Lung (tissue), 12 donors: Measurements from ENCODE around the gene PGS1. TPM values are rescaled to one million over a fixed set of nuclear protein-coding genes. Genes with fewer than 3 reads are reported as not detected.
A peak's percentile ranks its signal among the peaks of the same experiment; 100 is the strongest.

Experiments
- ATAC-seq: fragments of 200-7000 bp; cut with Tn5 transposase; one replicate; pipeline ENCODE4 v1.9.1; 2020; ENCODE audit warnings: moderate number of reproducible peaks; ENCODE audit not compliant: insufficient read depth, low FRiP score
- DNase-seq, 3 donors: peaks; one replicate each; pipeline ENCODE4 v3.0.0-alpha.2; 2013 to 2017
- H3K27ac ChIP-seq, 2 donors: one replicate each; pipeline ENCODE4 v1.5.1; 2013; ENCODE audit warnings: mild to moderate bottlenecking in 2 of 2, moderate library complexity in 2 of 2, control low read depth in 1 of 2, inconsistent platforms in 1 of 2, low read depth in 1 of 2, low read length in 1 of 2
- H3K27me3 ChIP-seq, 3 donors: one replicate each; pipeline ENCODE4 v1.5.1; 2013; ENCODE audit warnings: low read length in 2 of 3; ENCODE audit not compliant: control insufficient read depth in 3 of 3, insufficient read depth in 3 of 3
- H3K36me3 ChIP-seq, 4 donors: one replicate each; pipeline ENCODE4 v1.5.1; 2013; ENCODE audit warnings: low read length in 4 of 4, mild to moderate bottlenecking in 1 of 4, moderate library complexity in 1 of 4; ENCODE audit not compliant: control insufficient read depth in 4 of 4, insufficient read depth in 4 of 4
- H3K4me1 ChIP-seq, 5 donors: one replicate each; pipeline ENCODE4 v1.5.1; 2013; ENCODE audit warnings: low read length in 5 of 5, mild to moderate bottlenecking in 2 of 5, moderate library complexity in 1 of 5; ENCODE audit not compliant: control insufficient read depth in 5 of 5, insufficient read depth in 5 of 5
- H3K4me3 ChIP-seq: one replicate; pipeline ENCODE4 v1.5.1; 2013; ENCODE audit warnings: mild to moderate bottlenecking, control low read depth, moderate library complexity
- H3K9ac ChIP-seq, 2 donors: one replicate each; pipeline ENCODE4 v1.5.1; 2013; ENCODE audit warnings: low read length in 2 of 2, control low read depth in 1 of 2; ENCODE audit not compliant: insufficient read depth in 1 of 2
- H3K9me3 ChIP-seq, 4 donors: one replicate each; pipeline ENCODE4 v1.5.1; 2013; ENCODE audit warnings: low read length in 3 of 4, mild to moderate bottlenecking in 1 of 4, moderate library complexity in 1 of 4; ENCODE audit not compliant: control insufficient read depth in 4 of 4, insufficient read depth in 3 of 4
- WGBS, 2 donors: extraction: QIAGEN DNeasy Blood & Tissue Kit; methylation state at CpG; one replicate each; pipeline ENCODE4 v1.1.7; 2013; 5-methylcytosine and 5-hydroxymethylcytosine counted together
- polyA plus RNA-seq, 2 donors: library from polyadenylated mRNA; stranded (reverse); fragments of 200-250 nt; gene quantifications; one replicate each; pipeline ENCODE4 v1.2.1, GENCODE V29; 2013
- total RNA-seq, 2 donors: library from RNA; depleted of rRNA in 1 of 2; stranded (reverse); fragments of >200 nt in 1 of 2; gene quantifications; one replicate each; pipeline ENCODE4 v1.2.1, GENCODE V29; 2014 to 2021
- TF ChIP-seq, protein P1 (sequence below): IDR thresholded peaks from 2 replicates; pipeline ENCODE4 v1.5.1; 2012; ENCODE audit warnings: mild to moderate bottlenecking; ENCODE audit errors: control extremely low read depth, extremely low read depth
- donor health status: control.
- donor health status: control.
- donor health status: Bipolar disorder and iron deficiency.
- donor health status: healthy.
- donor health status: DM: yes; HTN: yes; CAD: no.

PGS1 gene
- total and polyA plus RNA-seq, 4 donors = 44.9 to 104 (median 94.3) TPM

DNA sequence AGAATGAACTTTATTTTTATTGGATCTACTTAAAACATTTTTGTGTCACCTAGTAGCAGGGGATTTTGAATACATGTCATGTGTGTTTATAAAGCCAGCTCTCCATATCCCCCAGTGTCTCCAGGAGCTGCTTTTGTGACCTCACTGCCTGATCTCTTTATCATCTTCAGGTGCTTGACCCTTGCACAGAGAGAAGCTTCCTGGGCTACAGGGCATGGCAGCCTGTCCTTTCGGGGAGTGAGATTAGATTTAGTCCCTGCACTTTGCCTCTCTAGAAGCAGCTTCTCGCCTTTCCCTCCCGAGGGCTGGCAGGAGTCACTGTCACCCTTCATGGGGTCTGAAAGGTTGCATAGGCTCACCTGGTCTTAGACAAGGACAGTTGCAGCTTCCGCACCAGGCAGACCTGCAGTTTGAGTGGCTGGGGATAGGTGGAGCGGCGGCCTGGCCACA lies 42.7 kb downstream of the PGS1 start:
- no peak overlapping the region for H3K9ac ChIP-seq
- WGBS, 2 donors = 91 to 92% methylated on average over 6 of the region's 6 CpGs
- H3K4me3 ChIP-seq = no peak overlapping the region
- peaks cover 0 to 46% (median 10%) of the 10 kb centered on the region in 4 donors for H3K36me3 ChIP-seq
- H3K4me1 ChIP-seq = peaks cover 0 to 31% (median 14%) of the 10 kb centered on the region in 5 donors
- no peaks in the 10 kb centered on the region for H3K27me3 ChIP-seq
- DNase-seq (no peak), ATAC-seq (no peak)
- no peaks in the 10 kb centered on the region for H3K9me3 ChIP-seq
- TF ChIP-seq, protein P1, sequence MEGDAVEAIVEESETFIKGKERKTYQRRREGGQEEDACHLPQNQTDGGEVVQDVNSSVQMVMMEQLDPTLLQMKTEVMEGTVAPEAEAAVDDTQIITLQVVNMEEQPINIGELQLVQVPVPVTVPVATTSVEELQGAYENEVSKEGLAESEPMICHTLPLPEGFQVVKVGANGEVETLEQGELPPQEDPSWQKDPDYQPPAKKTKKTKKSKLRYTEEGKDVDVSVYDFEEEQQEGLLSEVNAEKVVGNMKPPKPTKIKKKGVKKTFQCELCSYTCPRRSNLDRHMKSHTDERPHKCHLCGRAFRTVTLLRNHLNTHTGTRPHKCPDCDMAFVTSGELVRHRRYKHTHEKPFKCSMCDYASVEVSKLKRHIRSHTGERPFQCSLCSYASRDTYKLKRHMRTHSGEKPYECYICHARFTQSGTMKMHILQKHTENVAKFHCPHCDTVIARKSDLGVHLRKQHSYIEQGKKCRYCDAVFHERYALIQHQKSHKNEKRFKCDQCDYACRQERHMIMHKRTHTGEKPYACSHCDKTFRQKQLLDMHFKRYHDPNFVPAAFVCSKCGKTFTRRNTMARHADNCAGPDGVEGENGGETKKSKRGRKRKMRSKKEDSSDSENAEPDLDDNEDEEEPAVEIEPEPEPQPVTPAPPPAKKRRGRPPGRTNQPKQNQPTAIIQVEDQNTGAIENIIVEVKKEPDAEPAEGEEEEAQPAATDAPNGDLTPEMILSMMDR = no peak
- peak overlapping the region in 1 of 2 donors; percentile 59 for H3K27ac ChIP-seq

DNA sequence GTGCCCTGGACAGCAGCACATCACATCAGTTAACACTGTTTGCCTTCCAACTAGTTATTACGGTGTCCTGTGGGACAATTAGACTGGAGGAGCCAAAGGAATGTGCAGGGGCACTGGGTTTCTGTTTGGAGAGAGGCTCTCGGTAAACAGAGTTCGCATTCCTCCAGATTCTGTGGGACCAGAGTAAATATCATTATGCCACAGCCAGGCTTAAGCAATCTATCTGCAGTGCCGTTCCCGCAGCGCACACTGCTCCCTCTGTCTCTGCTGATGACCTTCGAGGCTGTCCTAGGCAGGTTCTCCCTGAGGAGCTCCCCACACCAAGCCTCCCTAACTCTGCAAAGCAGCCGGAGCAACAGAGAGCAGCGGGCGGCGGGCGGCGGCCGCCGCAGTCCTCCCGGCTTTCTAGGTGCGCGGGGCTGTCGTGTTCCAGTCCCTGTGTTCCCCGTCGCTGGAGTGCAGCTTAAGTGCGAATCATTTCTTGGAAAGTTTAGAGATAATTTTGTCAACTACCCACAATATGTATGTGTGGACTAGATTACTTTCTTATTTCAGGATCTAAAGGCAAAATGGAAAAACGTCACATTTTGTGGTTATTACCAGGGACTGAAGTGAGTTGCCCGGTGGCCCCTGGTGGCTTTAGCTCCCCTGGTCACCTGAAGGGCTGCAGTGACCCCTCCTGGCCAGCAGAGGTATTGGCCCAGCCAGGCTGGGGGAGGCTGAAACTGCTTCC lies 43.3 kb downstream of the PGS1 start:
- peaks cover 0 to 25% (median 8%) of the 10 kb centered on the region in 5 donors for H3K4me1 ChIP-seq
- peak overlapping the region in 1 of 2 donors; percentile 59 for H3K27ac ChIP-seq
- peaks cover 0 to 52% (median 11%) of the 10 kb centered on the region in 4 donors for H3K36me3 ChIP-seq
- WGBS, 2 donors = 62 to 70% methylated on average over 24 of the region's 24 CpGs
- H3K9me3 ChIP-seq = no peaks in the 10 kb centered on the region
- TF ChIP-seq, protein P1 = peak; percentile 95
- no peaks in the 10 kb centered on the region for H3K27me3 ChIP-seq
- no peak overlapping the region for H3K4me3 ChIP-seq
- ATAC-seq = peak; percentile 75
- DNase-seq = peak; percentile 72 to 78 (median 74)
- no peak overlapping the region for H3K9ac ChIP-seq

DNA sequence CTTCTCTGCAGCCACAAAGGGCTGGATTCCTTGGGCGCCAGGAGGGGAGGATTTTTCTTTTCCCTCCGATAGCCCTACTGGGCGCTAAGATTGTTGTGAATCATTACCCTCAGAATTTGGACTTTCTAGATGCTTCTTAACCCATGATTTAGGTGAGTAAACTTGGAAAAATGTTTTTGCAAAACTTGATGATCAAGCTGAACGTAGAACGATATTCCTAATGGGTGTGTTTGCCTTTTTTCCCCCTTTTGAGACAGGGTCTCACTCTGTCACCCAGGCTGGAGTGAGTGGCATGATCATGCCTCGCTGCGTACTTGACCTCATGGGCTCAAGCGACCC lies 43.8 kb downstream of the PGS1 start:
- H3K27ac ChIP-seq = no peak overlapping the region
- DNase-seq (no peak), ATAC-seq (no peak)
- peaks cover 0 to 20% (median 4%) of the 10 kb centered on the region in 5 donors for H3K4me1 ChIP-seq
- H3K9ac ChIP-seq = no peak overlapping the region
- peaks cover 0 to 58% (median 13%) of the 10 kb centered on the region in 4 donors for H3K36me3 ChIP-seq
- no peaks in the 10 kb centered on the region for H3K9me3 ChIP-seq
- TF ChIP-seq, protein P1 = no peak
- no peaks in the 10 kb centered on the region for H3K27me3 ChIP-seq
- H3K4me3 ChIP-seq = no peak overlapping the region
- 73 to 84% methylated on average over 7 to 8 of the region's 8 CpGs for WGBS, 2 donors
